Fibroblast of skin of left quadriceps (primary cell): ENCODE measurements around the gene ATF6B.

Experiments used
- DNase-seq, 2 experiments: peaks; one replicate each; pipeline ENCODE4 v3.0.0-alpha.2; 2013; ENCODE audit warnings: low read depth in 2 of 2

ATF6B gene

GRCh38 chr6:32127717-32128592, at the start of gene ATF6B:
TSS of gene ATF6B (minus strand) at chr6:32128246. CDS start at chr6:32128207, 39 bp downstream.
- DNase-seq: peak; percentile 99

- no peak for DNase-seq
Observed at GRCh38 chr6:32177183-32177787, 49.2 kb upstream of the ATF6B start.

GRCh38 chr6:32176476-32177182, 48.6 kb upstream of the ATF6B start:
- DNase-seq: no peak

GRCh38 chr6:32175711-32176475, 47.8 kb upstream of the ATF6B start, which contains the start of gene AGPAT1:
TSS of gene AGPAT1 (minus strand) at chr6:32176084. CDS start at chr6:32171496, 4,588 bp downstream.
- peak; percentile 96 for DNase-seq

- no peak for DNase-seq
Observed at GRCh38 chr6:32175322-32175710, 47.3 kb upstream of the ATF6B start.

- DNase-seq: no peak
Observed at GRCh38 chr6:32174416-32174815, 46.4 kb upstream of the ATF6B start.

- no peak for DNase-seq
Observed at GRCh38 chr6:32173051-32173727, 45.1 kb upstream of the ATF6B start.

GRCh38 chr6:32171234-32171633, 43.2 kb upstream of the ATF6B start:
- DNase-seq: no peak

- no peak for DNase-seq
Observed at GRCh38 chr6:32170294-32170693, 42.2 kb upstream of the ATF6B start.

- DNase-seq: no peak
Observed at GRCh38 chr6:32168807-32169591, 41.0 kb upstream of the ATF6B start.

- no peak for DNase-seq
Observed at GRCh38 chr6:32168350-32168749, 40.3 kb upstream of the ATF6B start.

- DNase-seq: no peak
Observed at GRCh38 chr6:32167761-32168262, 39.8 kb upstream of the ATF6B start.

- no peak for DNase-seq
Observed at GRCh38 chr6:32167154-32167760, 39.2 kb upstream of the ATF6B start.

GRCh38 chr6:32166411-32167061, 38.5 kb upstream of the ATF6B start:
- no peak for DNase-seq

GRCh38 chr6:32164295-32164694, 36.2 kb upstream of the ATF6B start, which contains the start of gene EGFL8:
TSS of gene EGFL8 (plus strand) at chr6:32164595. CDS start at chr6:32166166, 1,571 bp downstream.
- DNase-seq: no peak

GRCh38 chr6:32163559-32164258, 35.7 kb upstream of the ATF6B start:
- no peak for DNase-seq

- no peak for DNase-seq
Observed at GRCh38 chr6:32158052-32158451, 30.0 kb upstream of the ATF6B start.

GRCh38 chr6:32156891-32157290, 28.8 kb upstream of the ATF6B start:
- DNase-seq: no peak
